HG03439 (cell line): ENCODE data around the gene ACTR3C.
"Not testable (repeated sequence)": the region's sequence is repeated elsewhere in the genome, so short reads cannot be mapped to it uniquely, and the experiment has no call there.

Experiments
- ATAC-seq: cut with Tn5 transposase; IDR thresholded peaks from one replicate; pipeline ENCODE4 v1.9.1; 2021; ENCODE audit warnings: mild to moderate bottlenecking, moderate library complexity; ENCODE audit not compliant: unreplicated experiment

ACTR3C gene

GRCh38 chr7:150314639-150315239, 8.6 kb downstream of the ACTR3C start:
- no peak for ATAC-seq

GRCh38 chr7:150313870-150314269, 9.5 kb downstream of the ACTR3C start:
- ATAC-seq = no peak

DNA sequence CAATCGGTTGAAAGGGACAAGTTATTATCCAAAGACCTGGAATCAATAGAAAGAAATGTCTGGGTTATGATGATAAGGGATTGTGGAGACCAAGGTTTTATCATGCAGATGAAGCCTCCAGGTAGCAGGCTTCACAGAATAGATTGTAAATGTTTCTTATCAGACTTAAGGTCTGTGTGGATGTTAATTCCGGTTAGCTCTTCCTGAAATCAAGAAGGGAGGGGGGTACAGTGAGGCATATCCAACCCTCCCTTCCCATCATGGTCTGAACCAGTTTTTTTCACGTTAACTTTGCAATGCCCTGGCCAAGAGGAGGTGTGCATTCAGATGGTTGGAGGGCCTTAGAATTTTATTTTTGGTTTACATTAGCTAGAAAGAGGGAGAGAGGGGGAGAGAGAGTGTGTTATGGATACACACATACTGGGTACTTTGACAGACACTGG, 10.0 kb downstream of the ACTR3C start:
- no peak for ATAC-seq

GRCh38 chr7:150312649-150313366, 10.5 kb downstream of the ACTR3C start:
- ATAC-seq = not testable (repeated sequence)

DNA sequence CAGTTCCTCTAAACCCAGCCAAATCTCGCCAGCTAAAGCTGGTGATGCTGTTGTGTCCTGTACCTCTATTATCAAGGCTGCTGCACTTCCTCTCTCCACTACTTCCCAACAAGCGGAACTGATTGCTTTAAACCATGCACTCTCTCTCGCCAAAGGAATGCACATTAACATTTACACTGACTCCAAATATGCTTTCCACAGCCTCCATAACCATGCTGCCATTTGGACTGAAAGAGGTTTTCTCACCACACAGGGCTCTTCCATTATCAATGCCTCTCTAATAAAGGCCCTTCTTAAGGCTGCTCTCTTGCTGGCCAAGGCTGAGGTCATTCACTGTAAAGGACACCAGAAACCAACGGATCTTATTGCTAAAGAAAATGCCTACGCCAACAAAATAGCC, 11.6 kb downstream of the ACTR3C start:
- ATAC-seq = no peak

- ATAC-seq = no peak
Measured at GRCh38 chr7:150311146-150311545, 12.2 kb downstream of the ACTR3C start.

DNA sequence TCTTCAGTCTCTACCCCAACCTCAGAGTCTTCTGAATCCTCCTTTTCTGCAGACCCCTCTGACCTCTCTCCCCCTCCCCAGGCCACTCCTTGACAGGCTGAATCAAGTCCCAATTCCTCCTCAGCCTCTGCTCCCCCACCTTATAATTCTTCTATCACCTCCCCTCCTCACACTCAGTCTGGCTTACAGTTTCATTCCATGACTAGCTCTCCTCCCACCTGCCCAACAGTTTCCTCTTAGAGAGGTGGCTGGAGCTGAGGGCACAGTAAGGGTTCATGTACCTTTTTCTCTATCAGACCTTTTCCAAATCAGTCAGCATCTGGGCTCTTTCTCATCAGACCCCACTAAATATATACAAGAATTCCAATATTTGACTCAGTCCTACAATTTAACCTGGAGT, 14.8 kb downstream of the ACTR3C start:
- ATAC-seq = no peak

- ATAC-seq = no peak
Measured at GRCh38 chr7:150307904-150308303, 15.4 kb downstream of the ACTR3C start.

- no peak for ATAC-seq
Measured at GRCh38 chr7:150307129-150307528, 16.2 kb downstream of the ACTR3C start.

DNA sequence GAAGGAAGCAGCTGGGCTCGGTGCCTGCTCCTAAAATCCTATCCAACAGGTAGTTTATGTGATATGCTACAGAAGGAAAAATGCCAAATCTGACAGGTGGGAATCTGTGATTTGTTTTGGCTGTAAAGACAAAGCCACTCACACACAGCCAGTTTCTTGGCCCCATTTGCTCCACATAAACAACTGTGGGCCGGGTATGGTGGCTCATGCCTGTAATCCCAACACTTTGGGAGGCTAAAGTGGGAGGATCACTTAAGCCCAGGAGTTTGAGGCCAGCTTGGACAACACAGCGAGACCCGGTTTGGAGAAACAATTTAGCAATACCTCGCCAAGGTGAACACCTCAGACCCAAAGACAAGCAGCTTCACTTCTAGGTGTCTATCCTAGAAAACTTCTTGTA, 17.0 kb downstream of the ACTR3C start:
- ATAC-seq = not testable (repeated sequence)

GRCh38 chr7:150305903-150306284, 17.5 kb downstream of the ACTR3C start:
- not testable (repeated sequence) for ATAC-seq

DNA sequence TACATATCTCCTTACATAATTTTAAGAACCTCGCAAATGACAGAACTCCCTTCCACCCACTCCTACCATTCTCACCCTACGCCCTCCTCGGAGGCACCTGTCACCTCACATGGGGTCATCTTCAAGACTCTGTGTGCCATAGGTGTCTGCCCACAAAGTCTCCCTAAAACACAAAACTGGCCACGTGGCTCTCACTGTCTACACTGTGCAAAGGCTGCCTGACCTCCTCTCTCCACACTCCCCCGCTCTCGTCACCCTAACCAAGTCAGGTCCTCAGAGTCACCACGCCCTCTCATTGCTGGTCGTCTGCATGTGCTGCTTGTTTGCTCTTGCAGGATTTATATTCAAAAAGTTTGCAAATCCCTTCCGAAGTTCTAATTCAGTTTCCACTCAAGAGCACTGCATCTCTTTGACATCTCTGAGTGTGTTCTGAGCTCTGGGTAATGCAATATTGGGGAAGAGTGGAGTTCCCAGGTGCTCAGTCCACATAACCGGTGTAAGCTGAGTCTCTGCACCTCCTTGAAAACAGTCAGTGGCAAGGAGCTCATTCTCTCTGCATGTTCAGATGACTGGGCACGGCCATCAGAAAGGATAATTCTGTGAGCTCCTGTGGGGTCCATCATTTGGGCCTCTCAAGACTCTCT, 18.0 kb downstream of the ACTR3C start:
- not testable (repeated sequence) for ATAC-seq

- not testable (repeated sequence) for ATAC-seq
Measured at GRCh38 chr7:150304499-150305258, 18.7 kb downstream of the ACTR3C start.

GRCh38 chr7:150302908-150303310, 20.4 kb downstream of the ACTR3C start:
- not testable (repeated sequence) for ATAC-seq

DNA sequence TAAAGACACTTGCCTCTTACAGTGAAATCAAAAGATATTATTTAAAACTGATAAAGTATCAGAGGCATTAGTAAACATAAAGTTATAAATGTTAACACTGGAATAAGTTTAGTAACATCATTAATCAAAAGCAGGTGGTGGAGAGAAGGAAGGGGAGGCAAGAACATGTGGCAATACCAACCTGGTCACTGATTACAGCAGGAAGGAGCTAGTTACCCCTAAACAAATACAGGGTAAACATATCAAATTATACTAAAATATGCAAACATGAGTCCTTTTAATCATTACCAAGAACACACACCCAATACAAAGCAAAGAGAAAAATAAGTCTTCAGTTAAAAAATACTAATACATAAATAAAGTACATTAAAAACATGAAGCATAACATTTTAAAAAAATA, 25.4 kb downstream of the ACTR3C start:
- not testable (repeated sequence) for ATAC-seq

GRCh38 chr7:150296802-150297201, 26.5 kb downstream of the ACTR3C start:
- ATAC-seq = not testable (repeated sequence)

DNA sequence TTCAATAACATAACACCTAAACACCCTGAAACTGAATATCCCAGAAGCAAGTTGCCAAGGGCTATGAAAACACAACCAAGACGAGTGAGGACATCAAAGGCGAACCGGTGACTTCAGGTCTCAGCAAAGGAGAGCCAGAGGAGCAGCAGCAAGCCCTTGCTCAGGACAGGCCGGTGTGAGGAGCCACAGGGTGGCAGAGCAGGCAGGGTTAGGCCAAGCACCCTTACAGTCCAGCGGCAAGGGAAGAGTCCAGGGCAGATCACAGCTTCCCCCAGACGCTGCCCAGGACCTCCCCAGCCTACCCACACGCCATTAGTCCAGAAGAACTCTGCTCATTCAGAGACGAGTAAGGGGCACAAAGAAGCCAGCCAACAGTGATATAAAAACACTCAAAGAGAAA, 27.7 kb downstream of the ACTR3C start:
- ATAC-seq = not testable (repeated sequence)

- not testable (repeated sequence) for ATAC-seq
Measured at GRCh38 chr7:150295027-150295426, 28.3 kb downstream of the ACTR3C start.

DNA sequence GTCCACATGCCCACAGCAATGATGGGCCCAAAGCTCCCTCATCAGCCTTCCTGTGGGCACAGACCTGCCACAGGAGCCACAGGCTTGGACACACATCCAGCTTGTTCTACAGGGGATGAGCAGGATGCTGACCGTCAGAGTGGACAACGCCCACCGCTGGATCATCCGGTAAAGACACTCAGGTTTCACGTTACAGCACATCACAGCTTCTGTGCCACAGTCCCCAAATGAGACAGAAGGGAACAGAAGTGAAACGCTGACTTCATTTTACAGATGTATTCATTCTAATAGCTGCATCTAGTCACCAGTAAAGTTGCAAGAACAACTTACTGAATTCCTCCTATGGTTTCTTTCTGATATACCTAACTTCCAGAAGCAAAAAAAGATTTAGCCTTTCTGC, 33.0 kb downstream of the ACTR3C start:
- ATAC-seq = not testable (repeated sequence)

GRCh38 chr7:150288816-150289215, 34.5 kb downstream of the ACTR3C start:
- ATAC-seq = not testable (repeated sequence)

DNA sequence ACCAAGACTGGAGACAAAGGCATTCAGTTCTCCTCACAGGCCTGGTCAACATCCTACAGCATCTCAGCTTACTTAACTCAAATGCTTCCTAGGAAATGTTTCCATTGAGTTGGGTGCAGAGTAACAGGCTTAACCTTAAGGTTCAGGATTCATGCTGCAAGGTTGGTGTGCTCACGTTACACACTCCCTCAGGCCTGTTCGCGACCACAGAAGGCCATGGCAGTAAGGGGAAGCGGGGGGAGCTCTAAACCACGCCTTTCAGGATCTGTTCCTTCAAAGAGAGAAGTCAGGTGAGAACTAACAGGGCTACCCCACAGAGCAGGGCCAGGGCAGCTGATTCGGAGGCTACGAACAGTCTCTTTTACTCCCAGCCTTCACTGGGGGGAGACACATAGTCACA, 35.5 kb downstream of the ACTR3C start:
- ATAC-seq = not testable (repeated sequence)
